Measurements from ENCODE around the gene GAB1. TPM values are rescaled to one million over a fixed set of nuclear protein-coding genes. Genes with fewer than 3 reads are reported as not detected.
A peak's percentile ranks its signal among the peaks of the same experiment; 100 is the strongest.

The GAB1 gene
- total RNA-seq: 10 to 100 TPM; 28.3 to 33.3 TPM
- 21.4 TPM for polyA plus RNA-seq (2013, experiment 1 of 2)
- polyA plus RNA-seq (2013, experiment 2 of 2): 21.2 TPM
- long read RNA-seq, experiment 1, full-length matches to known transcripts: 3 of 7 reads
- long read RNA-seq, experiment 1, partial matches to known transcripts: 0 of 7 reads
- long read RNA-seq, experiment 1, other reads (novel, unspliced or antisense): 4 of 7 reads
- long read RNA-seq, experiment 2, partial matches to known transcripts: 3 of 9 reads
- long read RNA-seq, experiment 2, other reads (novel, unspliced or antisense): 4 of 9 reads
- long read RNA-seq, experiment 3, partial matches to known transcripts: 2 of 10 reads
- long read RNA-seq, experiment 3, other reads (novel, unspliced or antisense): 5 of 10 reads
- long read RNA-seq, experiment 4: 0 reads

- 0% methylated on average over 50 to 81 of the region's 81 CpGs for WGBS, 2 experiments (ENCODE audit: insufficient coverage in 1 of 2, insufficient read length in 1 of 2)
- no peaks in the 10 kb centered on the region for H3K4me1 ChIP-seq (ENCODE audit: control insufficient read depth, insufficient read depth, low read length)
- H3K27me3 ChIP-seq (ENCODE audit: control insufficient read depth, insufficient read depth, low read length, poor library complexity, severe bottlenecking): no peaks in the 10 kb centered on the region
- peak; percentile 94 for DNase-seq
- Mint-ChIP-seq H3K36me3 (ENCODE audit: low read depth) (peaks cover under 1% of the 10 kb centered on the region), H3K27me3 (ENCODE audit: insufficient read depth) (no peaks in the 10 kb centered on the region), H3K9me3 (no peaks in the 10 kb centered on the region), H3K4me1 (peaks cover 13% of the 10 kb centered on the region), H3K27ac (peak within 1 kb of the TSS; percentile 95), H3K4me3 (peak within 1 kb of the TSS; percentile 81)
- peak within 1 kb of the TSS; percentile 94 for H3K4me3 ChIP-seq (ENCODE audit: low read length)
- peak within 1 kb of the TSS; percentile 80 for H3K9ac ChIP-seq (ENCODE audit: extremely low read depth, low read length, poor library complexity, severe bottlenecking)
- H3K27ac ChIP-seq (ENCODE audit: low read depth, low read length): peak within 1 kb of the TSS; percentile 94
- TF ChIP-seq CTCF (conservative IDR thresholded peaks at IDR 0.05): peak; percentile 55
- H3K36me3 ChIP-seq (ENCODE audit: control insufficient read depth, insufficient read depth, low read length): no peaks in the 10 kb centered on the region
- H3K9me3 ChIP-seq (ENCODE audit: control insufficient read depth, low read length): no peaks in the 10 kb centered on the region
Observed at GRCh38 chr4:143336781-143337599, at the start of gene GAB1. TSS of gene GAB1 (plus strand) at chr4:143336876. CDS start at chr4:143337189, 313 bp downstream.

- Mint-ChIP-seq H3K4me3 (no peak overlapping the region), H3K27ac (no peak overlapping the region), H3K36me3 (ENCODE audit: low read depth) (no peaks in the 10 kb centered on the region), H3K27me3 (ENCODE audit: insufficient read depth) (no peaks in the 10 kb centered on the region), H3K4me1 (peaks cover 3% of the 10 kb centered on the region), H3K9me3 (no peaks in the 10 kb centered on the region)
- no peaks in the 10 kb centered on the region for H3K4me1 ChIP-seq (ENCODE audit: control insufficient read depth, insufficient read depth, low read length)
- H3K27me3 ChIP-seq (ENCODE audit: control insufficient read depth, insufficient read depth, low read length, poor library complexity, severe bottlenecking): no peaks in the 10 kb centered on the region
- H3K36me3 ChIP-seq (ENCODE audit: control insufficient read depth, insufficient read depth, low read length): no peaks in the 10 kb centered on the region
- peak; percentile 50 for TF ChIP-seq CTCF (conservative IDR thresholded peaks at IDR 0.05)
- no peak overlapping the region for H3K9ac ChIP-seq (ENCODE audit: extremely low read depth, low read length, poor library complexity, severe bottlenecking)
- peak; percentile 52 for DNase-seq
- 81 to 85% methylated on average over 2 to 3 of the region's 3 CpGs for WGBS, 2 experiments (ENCODE audit: insufficient coverage in 1 of 2, insufficient read length in 1 of 2)
- H3K9me3 ChIP-seq (ENCODE audit: control insufficient read depth, low read length): no peaks in the 10 kb centered on the region
- no peak overlapping the region for H3K27ac ChIP-seq (ENCODE audit: low read depth, low read length)
- no peak overlapping the region for H3K4me3 ChIP-seq (ENCODE audit: low read length)
Observed at GRCh38 chr4:143287572-143287923, 49.1 kb upstream of the GAB1 start.

- WGBS, 2 experiments (ENCODE audit: insufficient coverage in 1 of 2, insufficient read length in 1 of 2): 95 to 100% methylated on average over 2 to 4 of the region's 4 CpGs
- no peak for DNase-seq
- Histone ChIP-seq H3K27ac (ENCODE audit: low read depth, low read length) (no peak overlapping the region), H3K9me3 (ENCODE audit: control insufficient read depth, low read length) (no peaks in the 10 kb centered on the region), H3K4me1 (ENCODE audit: control insufficient read depth, insufficient read depth, low read length) (no peaks in the 10 kb centered on the region), H3K9ac (ENCODE audit: extremely low read depth, low read length, poor library complexity, severe bottlenecking) (no peak overlapping the region), H3K4me3 (ENCODE audit: low read length) (no peak overlapping the region), H3K27me3 (ENCODE audit: control insufficient read depth, insufficient read depth, low read length, poor library complexity, severe bottlenecking) (no peaks in the 10 kb centered on the region), H3K36me3 (ENCODE audit: control insufficient read depth, insufficient read depth, low read length) (no peaks in the 10 kb centered on the region)
- no peak overlapping the region for H3K4me3 Mint-ChIP-seq
- no peaks in the 10 kb centered on the region for H3K27me3 Mint-ChIP-seq (ENCODE audit: insufficient read depth)
- no peaks in the 10 kb centered on the region for H3K9me3 Mint-ChIP-seq
- peaks cover 3% of the 10 kb centered on the region for H3K4me1 Mint-ChIP-seq
- no peak overlapping the region for H3K27ac Mint-ChIP-seq
- H3K36me3 Mint-ChIP-seq (ENCODE audit: low read depth): no peaks in the 10 kb centered on the region
- no peak for TF ChIP-seq CTCF (conservative IDR thresholded peaks at IDR 0.05)
Observed at GRCh38 chr4:143288171-143288570, 48.5 kb upstream of the GAB1 start.

All from endodermal cell (in vitro differentiated cells).